Stimulated activated CD4-positive, alpha-beta T cell treated with anti-CD3 and anti-CD28 coated beads, Interleukin-1b, Interleukin-23, amount 100 ng/mL, for 24 hours (primary cell): Measurements from ENCODE around the gene MEIS1.

Experiments used
- DNase-seq, 4 experiments: peaks; one replicate each; pipeline ENCODE4 v3.0.0-alpha.2; 2020; ENCODE audit warnings: low read depth in 4 of 4, low spot score in 1 of 4

MEIS1 gene

GRCh38 chr2:66506265-66506664 is 71.3 kb downstream of the MEIS1 start:
- DNase-seq, result no peak

- DNase-seq, result no peak
These were observed 72.8 kb downstream of the MEIS1 start for GRCh38 chr2:66507673-66508201.

- DNase-seq, result no peak
These were observed 73.7 kb downstream of the MEIS1 start for GRCh38 chr2:66508484-66509071.

- no peak for DNase-seq
These were observed 74.4 kb downstream of the MEIS1 start for GRCh38 chr2:66509326-66509811.

- DNase-seq, result no peak
These were observed 77.7 kb downstream of the MEIS1 start for GRCh38 chr2:66512626-66513025.

GRCh38 chr2:66515743-66516142 is 80.8 kb downstream of the MEIS1 start:
- DNase-seq, result no peak

GRCh38 chr2:66516499-66516898 is 81.6 kb downstream of the MEIS1 start:
- DNase-seq, result no peak

GRCh38 chr2:66517772-66518171 is 82.8 kb downstream of the MEIS1 start:
- DNase-seq, result no peak

GRCh38 chr2:66519264-66519843 is 84.4 kb downstream of the MEIS1 start:
- DNase-seq, result no peak

GRCh38 chr2:66521291-66521922 is 86.5 kb downstream of the MEIS1 start:
- no peak for DNase-seq

- DNase-seq, result no peak
These were observed 87.9 kb downstream of the MEIS1 start for GRCh38 chr2:66522611-66523376.

GRCh38 chr2:66523377-66523969 is 88.5 kb downstream of the MEIS1 start:
- no peak for DNase-seq

GRCh38 chr2:66523990-66524389 is 89.1 kb downstream of the MEIS1 start:
- no peak for DNase-seq

- no peak for DNase-seq
These were observed 90.7 kb downstream of the MEIS1 start for GRCh38 chr2:66525606-66526005.

- DNase-seq, result no peak
These were observed 91.3 kb downstream of the MEIS1 start for GRCh38 chr2:66526180-66526579.

- no peak for DNase-seq
These were observed 94.2 kb downstream of the MEIS1 start for GRCh38 chr2:66528974-66529724.

- DNase-seq, result no peak
These were observed 95.7 kb downstream of the MEIS1 start for GRCh38 chr2:66530651-66531050.

GRCh38 chr2:66531155-66531554 is 96.2 kb downstream of the MEIS1 start:
- no peak for DNase-seq

- DNase-seq, result no peak
These were observed 96.6 kb downstream of the MEIS1 start for GRCh38 chr2:66531567-66531966.
